Measurements from ENCODE around the gene SKAP2. TPM values are rescaled to one million over a fixed set of nuclear protein-coding genes. Genes with fewer than 3 reads are reported as not detected.

SKAP2 gene
- total and polyA plus RNA-seq, 7 donors: 3.2 to 19.4 (median 8.3) TPM

- Histone ChIP-seq H3K27ac (no peak overlapping the region), H3K27me3 (ENCODE audit: insufficient read depth in 3 of 3, low read length in 2 of 3) (no peaks in the 10 kb centered on the region), H3K4me1 (no peaks in the 10 kb centered on the region), H3K9me3 (no peaks in the 10 kb centered on the region), H3K36me3 (ENCODE audit: insufficient read depth in 1 of 2, low read depth in 1 of 2) (no peaks in the 10 kb centered on the region), H3K4me3 (no peak overlapping the region)
- intact Hi-C loops (cut with DNase I): no loop called here
- TF ChIP-seq CTCF (IDR thresholded peaks at IDR 0.05): no peak
- DNase-seq (no peak), ATAC-seq (no peak)
- 61 to 76% (median 61%) methylated on average over 5 of the region's 5 CpGs for WGBS, 3 donors
Measured at GRCh38 chr7:26624431-26624830, 240.0 kb downstream of the SKAP2 start.

GRCh38 chr7:26620352-26620751 is 244.0 kb downstream of the SKAP2 start:
- intact Hi-C loops (cut with DNase I): no loop called here
- Histone ChIP-seq H3K27ac (no peak overlapping the region), H3K4me1 (no peaks in the 10 kb centered on the region), H3K9me3 (no peaks in the 10 kb centered on the region), H3K27me3 (ENCODE audit: insufficient read depth in 3 of 3, low read length in 2 of 3) (no peaks in the 10 kb centered on the region), H3K36me3 (ENCODE audit: insufficient read depth in 1 of 2, low read depth in 1 of 2) (no peaks in the 10 kb centered on the region), H3K4me3 (no peak overlapping the region)
- WGBS, 3 donors: 56 to 72% (median 69%) methylated on average over 12 of the region's 12 CpGs
- ATAC-seq (no peak), DNase-seq (peak in 1 of 2 donors; percentile 19)
- no peak for TF ChIP-seq CTCF (IDR thresholded peaks at IDR 0.05)

GRCh38 chr7:26619348-26619984 is 244.9 kb downstream of the SKAP2 start:
- Histone ChIP-seq H3K36me3 (ENCODE audit: insufficient read depth in 1 of 2, low read depth in 1 of 2) (no peaks in the 10 kb centered on the region), H3K27ac (no peak overlapping the region), H3K4me3 (no peak overlapping the region), H3K9me3 (no peaks in the 10 kb centered on the region), H3K27me3 (ENCODE audit: insufficient read depth in 3 of 3, low read length in 2 of 3) (no peaks in the 10 kb centered on the region), H3K4me1 (no peaks in the 10 kb centered on the region)
- intact Hi-C loops (cut with DNase I): no loop called here
- TF ChIP-seq CTCF (IDR thresholded peaks at IDR 0.05): no peak
- DNase-seq: no peak
- ATAC-seq: no peak
- 87 to 95% (median 94%) methylated on average over 4 of the region's 4 CpGs for WGBS, 3 donors

- no peak for ATAC-seq
- 78 to 87% (median 82%) methylated on average over 8 of the region's 8 CpGs for WGBS, 3 donors
- H3K27me3 ChIP-seq (ENCODE audit: insufficient read depth in 3 of 3, low read length in 2 of 3): no peaks in the 10 kb centered on the region
- H3K4me3 ChIP-seq: no peak overlapping the region
- H3K27ac ChIP-seq: no peak overlapping the region
- no peaks in the 10 kb centered on the region for H3K9me3 ChIP-seq
- no peak for TF ChIP-seq CTCF (IDR thresholded peaks at IDR 0.05)
- no peaks in the 10 kb centered on the region for H3K36me3 ChIP-seq (ENCODE audit: insufficient read depth in 1 of 2, low read depth in 1 of 2)
- no peak for DNase-seq
- H3K4me1 ChIP-seq: no peaks in the 10 kb centered on the region
- intact Hi-C loops (cut with DNase I): no loop called here
Measured at GRCh38 chr7:26618898-26619297, 245.5 kb downstream of the SKAP2 start.

- Histone ChIP-seq H3K4me3 (no peak overlapping the region), H3K4me1 (no peaks in the 10 kb centered on the region), H3K9me3 (no peaks in the 10 kb centered on the region), H3K36me3 (ENCODE audit: insufficient read depth in 1 of 2, low read depth in 1 of 2) (no peaks in the 10 kb centered on the region), H3K27me3 (ENCODE audit: insufficient read depth in 3 of 3, low read length in 2 of 3) (no peaks in the 10 kb centered on the region), H3K27ac (no peak overlapping the region)
- WGBS, 3 donors: 46 to 50% (median 49%) methylated on average over 12 of the region's 12 CpGs
- no peak for TF ChIP-seq CTCF (IDR thresholded peaks at IDR 0.05)
- intact Hi-C loops (cut with DNase I): no loop called here
- ATAC-seq (no peak), DNase-seq (no peak)
Measured at GRCh38 chr7:26618449-26618848, 245.9 kb downstream of the SKAP2 start.
